Karpas-422 (cell line): ENCODE data around the gene TBX5. TPM values are rescaled to one million over a fixed set of nuclear protein-coding genes. Genes with fewer than 3 reads are reported as not detected.

Experiments used
- DNase-seq: peaks from one replicate; pipeline ENCODE4 v3.0.0-alpha.2; 2015
- H2AFZ ChIP-seq: fragments of 200-600 bp; sonication (generic); 2 replicates; pipeline ENCODE4 v1.6.1; 2014; ENCODE audit warnings: antibody characterized with exemption, low read length, mixed read lengths
- H3K27ac ChIP-seq: fragments of 200-600 bp; sonication (generic); 2 replicates; pipeline ENCODE4 v1.5.1; 2014; ENCODE audit warnings: mild to moderate bottlenecking, low read length, moderate library complexity
- H3K27me3 ChIP-seq: fragments of 200-600 bp; sonication (generic); 2 replicates; pipeline ENCODE4 v1.6.1; 2014; ENCODE audit warnings: low read length, mixed read lengths
- H3K36me3 ChIP-seq: fragments of 200-600 bp; sonication (generic); 2 replicates; pipeline ENCODE4 v1.6.1; 2014; ENCODE audit warnings: low read length, mixed read lengths; ENCODE audit not compliant: insufficient read depth
- H3K4me1 ChIP-seq: fragments of 200-600 bp; sonication (generic); 2 replicates; pipeline ENCODE4 v1.6.1; 2014; ENCODE audit warnings: mild to moderate bottlenecking, low read length, mixed read lengths
- H3K4me2 ChIP-seq: fragments of 200-600 bp; sonication (generic); 2 replicates; pipeline ENCODE4 v1.6.1; 2014; ENCODE audit warnings: low read length, low read depth, mild to moderate bottlenecking; ENCODE audit not compliant: poor library complexity, severe bottlenecking
- H3K4me3 ChIP-seq: fragments of 200-600 bp; sonication (generic); 2 replicates; pipeline ENCODE4 v1.5.1; 2014; ENCODE audit warnings: mild to moderate bottlenecking, antibody characterized with exemption, low read length, mixed read lengths
- H3K79me2 ChIP-seq: fragments of 200-600 bp; sonication (generic); 2 replicates; pipeline ENCODE4 v1.6.1; 2014; ENCODE audit warnings: mild to moderate bottlenecking, low read length, mixed read lengths
- H3K9ac ChIP-seq: fragments of 200-600 bp; sonication (generic); 2 replicates; pipeline ENCODE4 v1.6.0; 2014; ENCODE audit warnings: low read length
- H3K9me2 ChIP-seq: fragments of 200-600 bp; sonication (generic), shearing (Covaris generic); replicated peaks from 2 replicates; pipeline ENCODE4 v1.6.0; 2014; ENCODE audit warnings: mild to moderate bottlenecking, low read length, moderate library complexity; ENCODE audit not compliant: insufficient read depth
- H3K9me3 ChIP-seq: fragments of 300-700, 200-600 bp; sonication (generic); 2 replicates; pipeline ENCODE4 v1.6.1; 2014; ENCODE audit warnings: low read length, mixed read lengths
- H4K20me1 ChIP-seq: fragments of 200-600 bp; sonication (generic); 2 replicates; pipeline ENCODE4 v1.6.1; 2014; ENCODE audit warnings: mild to moderate bottlenecking, antibody characterized with exemption, low read length, low read depth; ENCODE audit not compliant: insufficient read depth
- total RNA-seq: library from RNA; depleted of rRNA; stranded (reverse); fragments of >200 nt; shearing (Covaris generic); gene quantifications from 2 replicates; pipeline ENCODE4 v1.2.3, GENCODE V29; 2014; ENCODE audit warnings: low replicate concordance

TBX5 gene
- total RNA-seq, 1 experiment from 2014 or later: not detected

DNA sequence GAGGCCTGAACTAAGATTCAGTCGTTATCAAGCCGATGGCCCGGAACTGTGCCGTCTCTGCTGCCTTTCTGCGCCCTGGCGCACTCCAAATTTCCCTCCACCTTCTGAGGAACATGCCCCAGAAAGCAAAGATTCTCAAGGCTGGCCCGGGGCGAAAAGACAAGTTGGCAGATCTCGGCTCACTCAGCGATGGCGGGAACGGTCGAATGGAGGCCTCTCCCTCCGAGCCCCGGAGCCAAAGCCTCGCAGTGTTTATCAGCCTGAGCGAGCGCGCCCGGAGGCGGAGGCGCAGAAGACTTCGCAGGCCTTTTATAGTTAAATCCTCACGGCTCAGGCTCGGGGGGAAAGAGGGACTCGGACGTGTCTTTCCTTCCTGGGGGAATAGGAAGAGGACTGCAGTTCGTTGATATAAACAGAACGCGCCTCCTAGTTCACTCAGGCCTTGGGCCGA lies 5.6 kb downstream of the TBX5 start:
- H3K4me2 ChIP-seq: no peak overlapping the region
- H3K36me3 ChIP-seq: no peaks in the 10 kb centered on the region
- no peaks in the 10 kb centered on the region for H3K4me1 ChIP-seq
- H3K27me3 ChIP-seq: no peaks in the 10 kb centered on the region
- H3K27ac ChIP-seq: no peak overlapping the region
- H3K79me2 ChIP-seq: no peaks in the 10 kb centered on the region
- H3K9me3 ChIP-seq: no peaks in the 10 kb centered on the region
- no peak overlapping the region for H3K4me3 ChIP-seq
- no peak overlapping the region for H2AFZ ChIP-seq
- H3K9ac ChIP-seq: no peak overlapping the region
- no peaks in the 10 kb centered on the region for H4K20me1 ChIP-seq
- no peak for DNase-seq
- no peaks in the 10 kb centered on the region for H3K9me2 ChIP-seq

DNA sequence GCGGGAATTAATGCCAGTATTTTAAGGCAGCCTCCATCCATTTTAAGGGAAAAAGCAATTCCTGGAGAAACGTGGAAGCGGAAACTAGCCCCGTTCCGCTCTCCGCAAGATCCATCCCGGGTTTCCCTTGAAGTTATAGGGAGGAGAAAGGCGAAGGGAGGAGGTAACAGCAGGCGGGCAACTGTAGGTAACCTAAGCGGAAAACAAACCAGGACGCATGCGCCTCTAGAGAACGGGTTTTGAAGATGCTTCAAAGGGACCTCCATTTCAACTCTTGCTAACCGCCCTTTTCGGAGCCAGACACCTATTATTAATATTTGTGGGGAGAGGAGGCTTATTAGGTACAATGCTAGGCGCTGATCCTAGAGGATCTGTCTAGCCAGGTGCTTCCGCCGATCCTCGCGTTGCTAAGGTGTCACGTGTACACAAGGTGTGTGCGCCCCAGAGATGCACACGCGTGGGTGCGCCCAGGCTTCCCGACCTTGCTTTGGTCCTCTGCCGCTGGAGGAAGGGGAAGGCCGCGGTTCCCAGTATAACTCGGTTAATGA lies 6.2 kb downstream of the TBX5 start:
- Histone ChIP-seq H3K36me3 (no peaks in the 10 kb centered on the region), H2AFZ (no peak overlapping the region), H3K9ac (no peak overlapping the region), H3K4me2 (no peak overlapping the region), H3K27ac (no peak overlapping the region), H3K4me3 (no peak overlapping the region), H3K4me1 (no peaks in the 10 kb centered on the region), H3K9me3 (no peaks in the 10 kb centered on the region), H4K20me1 (no peaks in the 10 kb centered on the region), H3K9me2 (no peaks in the 10 kb centered on the region), H3K27me3 (no peaks in the 10 kb centered on the region), H3K79me2 (no peaks in the 10 kb centered on the region)
- no peak for DNase-seq

DNA sequence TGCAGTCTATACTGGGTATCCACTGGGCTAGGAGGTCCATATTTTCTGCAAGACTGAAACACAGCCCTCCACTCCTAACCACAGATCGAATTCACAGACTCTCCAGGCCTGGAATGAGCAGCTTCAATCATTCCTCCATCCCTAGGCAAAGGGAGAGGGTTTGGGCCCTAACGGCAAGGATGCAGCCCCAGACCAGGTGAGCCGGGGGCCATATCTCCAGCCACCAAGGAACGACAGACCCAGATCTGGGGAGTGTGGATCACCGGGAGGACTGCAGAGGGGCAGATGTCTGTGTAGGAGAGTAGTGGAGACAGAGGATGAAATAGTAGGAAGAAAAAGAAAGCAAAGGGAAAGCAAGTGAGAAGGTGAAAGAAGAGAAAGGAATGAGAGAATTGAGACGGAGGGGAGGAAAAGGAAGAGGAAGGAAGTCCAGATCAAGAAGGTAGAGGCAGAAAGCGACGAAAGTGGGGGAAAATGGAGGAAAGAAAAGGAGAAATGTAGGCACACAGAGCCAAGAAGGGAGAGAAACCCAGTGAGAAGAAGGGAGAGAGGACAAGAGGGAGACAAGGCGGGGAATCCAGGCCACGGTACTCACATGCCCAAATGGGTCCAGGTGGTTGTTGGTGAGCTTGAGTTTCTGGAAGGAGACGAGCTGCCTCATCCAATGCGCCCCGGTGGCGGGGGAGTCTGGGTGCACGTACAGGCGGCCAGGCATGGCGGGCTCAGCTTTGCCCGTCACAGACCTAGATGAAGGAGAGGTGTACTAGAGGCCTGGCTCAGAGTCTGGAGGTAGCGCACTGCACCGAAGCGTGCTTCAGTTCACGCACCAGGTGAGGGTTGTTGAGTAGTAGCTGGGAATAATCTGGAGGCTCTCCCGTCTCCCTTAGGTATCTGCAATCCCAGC lies 7.7 kb downstream of the TBX5 start:
- Histone ChIP-seq H3K27me3 (no peaks in the 10 kb centered on the region), H2AFZ (no peak overlapping the region), H3K9me3 (no peaks in the 10 kb centered on the region), H3K4me3 (no peak overlapping the region), H3K4me2 (no peak overlapping the region), H3K9me2 (no peaks in the 10 kb centered on the region), H3K36me3 (no peaks in the 10 kb centered on the region), H4K20me1 (no peaks in the 10 kb centered on the region), H3K79me2 (no peaks in the 10 kb centered on the region), H3K9ac (no peak overlapping the region), H3K4me1 (no peaks in the 10 kb centered on the region), H3K27ac (no peak overlapping the region)
- DNase-seq: no peak

- Histone ChIP-seq H3K79me2 (no peaks in the 10 kb centered on the region), H4K20me1 (no peaks in the 10 kb centered on the region), H3K36me3 (no peaks in the 10 kb centered on the region), H3K4me1 (no peaks in the 10 kb centered on the region), H3K9me3 (no peaks in the 10 kb centered on the region), H3K4me3 (no peak overlapping the region), H3K9me2 (no peaks in the 10 kb centered on the region), H2AFZ (no peak overlapping the region), H3K4me2 (no peak overlapping the region), H3K27ac (no peak overlapping the region), H3K27me3 (no peaks in the 10 kb centered on the region), H3K9ac (no peak overlapping the region)
- no peak for DNase-seq
Measured at GRCh38 chr12:114396869-114397719, 8.8 kb downstream of the TBX5 start.

DNA sequence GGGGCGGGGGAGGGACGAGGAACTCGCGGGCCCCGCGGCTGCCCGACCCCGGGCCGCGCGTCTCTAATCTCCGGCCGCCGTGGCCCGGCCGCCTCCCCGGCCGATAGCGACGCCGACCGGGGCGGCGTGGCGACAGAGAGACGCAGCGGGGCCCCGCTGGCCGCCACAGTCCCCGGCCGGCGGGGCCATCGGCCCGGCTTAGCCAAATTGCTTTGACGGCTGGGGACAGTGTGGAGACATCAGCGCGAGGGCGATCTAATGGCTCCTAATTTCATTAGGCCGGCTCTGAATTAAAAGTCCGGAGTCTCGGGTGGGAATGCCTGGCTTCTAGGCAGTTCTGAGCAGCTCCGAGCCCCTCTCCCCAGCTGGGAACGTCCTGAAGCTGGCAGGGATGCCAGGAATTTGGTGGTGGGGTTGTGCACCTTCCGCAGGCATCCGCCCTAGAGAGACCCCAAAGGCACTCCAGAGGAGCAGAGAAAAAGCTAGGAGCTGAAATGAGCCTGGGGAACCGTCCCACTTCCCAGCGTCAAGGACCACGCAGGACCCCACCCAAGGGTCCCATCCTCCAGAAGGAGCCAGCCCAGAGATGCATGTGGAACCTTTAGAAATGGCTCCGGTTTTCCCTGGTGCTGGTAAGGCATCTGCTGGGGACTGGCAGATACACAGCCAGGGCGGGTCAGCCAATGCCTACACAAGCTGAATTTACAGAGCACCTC lies 9.6 kb downstream of the TBX5 start:
- no peak overlapping the region for H3K4me2 ChIP-seq
- no peaks in the 10 kb centered on the region for H3K9me3 ChIP-seq
- H2AFZ ChIP-seq: no peak overlapping the region
- no peaks in the 10 kb centered on the region for H3K36me3 ChIP-seq
- H3K9me2 ChIP-seq: no peaks in the 10 kb centered on the region
- H4K20me1 ChIP-seq: no peaks in the 10 kb centered on the region
- H3K4me3 ChIP-seq: no peak overlapping the region
- H3K27ac ChIP-seq: no peak overlapping the region
- H3K27me3 ChIP-seq: no peaks in the 10 kb centered on the region
- no peak for DNase-seq
- H3K9ac ChIP-seq: no peak overlapping the region
- H3K79me2 ChIP-seq: no peaks in the 10 kb centered on the region
- H3K4me1 ChIP-seq: no peaks in the 10 kb centered on the region

DNA sequence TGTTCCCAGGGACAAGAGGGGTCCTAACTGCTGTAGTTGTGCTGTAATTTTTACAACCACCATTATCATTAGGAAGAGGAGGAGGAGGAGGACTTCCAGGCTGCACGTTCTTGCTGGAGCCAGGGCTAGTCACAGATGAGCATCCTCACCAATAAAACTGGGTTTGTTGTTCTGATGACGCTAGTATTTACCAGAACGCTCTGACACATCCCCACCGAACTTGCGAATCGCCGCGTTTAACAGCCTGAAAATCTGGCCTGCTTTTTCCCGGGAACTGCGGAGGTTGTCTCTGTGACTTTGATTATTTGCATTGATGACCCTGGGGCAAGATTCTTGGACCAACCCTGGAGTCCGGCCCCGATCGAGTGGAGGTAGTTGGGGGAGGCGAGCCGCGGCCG lies 10.2 kb downstream of the TBX5 start:
- no peak overlapping the region for H3K27ac ChIP-seq
- H3K9ac ChIP-seq: no peak overlapping the region
- H3K36me3 ChIP-seq: no peaks in the 10 kb centered on the region
- H3K4me3 ChIP-seq: no peak overlapping the region
- no peak overlapping the region for H3K4me2 ChIP-seq
- no peaks in the 10 kb centered on the region for H3K4me1 ChIP-seq
- H3K9me2 ChIP-seq: no peaks in the 10 kb centered on the region
- no peaks in the 10 kb centered on the region for H3K79me2 ChIP-seq
- DNase-seq: no peak
- no peaks in the 10 kb centered on the region for H3K9me3 ChIP-seq
- no peaks in the 10 kb centered on the region for H4K20me1 ChIP-seq
- H2AFZ ChIP-seq: no peak overlapping the region
- H3K27me3 ChIP-seq: no peaks in the 10 kb centered on the region

GRCh38 chr12:114395233-114395632 lies 10.7 kb downstream of the TBX5 start:
- Histone ChIP-seq H3K4me3 (no peak overlapping the region), H3K36me3 (no peaks in the 10 kb centered on the region), H3K9me2 (no peaks in the 10 kb centered on the region), H3K27me3 (no peaks in the 10 kb centered on the region), H2AFZ (no peak overlapping the region), H3K9ac (no peak overlapping the region), H3K4me2 (no peak overlapping the region), H3K79me2 (no peaks in the 10 kb centered on the region), H3K4me1 (no peaks in the 10 kb centered on the region), H3K27ac (no peak overlapping the region), H3K9me3 (no peaks in the 10 kb centered on the region), H4K20me1 (no peaks in the 10 kb centered on the region)
- no peak for DNase-seq
